Iris pigment epithelial cell (primary cell): ENCODE results near the gene ACSF2.

Experiments used
- DNase-seq: peaks from one replicate; pipeline ENCODE4 v3.0.0-alpha.2; 2011; ENCODE audit warnings: low read depth

ACSF2 gene

DNA sequence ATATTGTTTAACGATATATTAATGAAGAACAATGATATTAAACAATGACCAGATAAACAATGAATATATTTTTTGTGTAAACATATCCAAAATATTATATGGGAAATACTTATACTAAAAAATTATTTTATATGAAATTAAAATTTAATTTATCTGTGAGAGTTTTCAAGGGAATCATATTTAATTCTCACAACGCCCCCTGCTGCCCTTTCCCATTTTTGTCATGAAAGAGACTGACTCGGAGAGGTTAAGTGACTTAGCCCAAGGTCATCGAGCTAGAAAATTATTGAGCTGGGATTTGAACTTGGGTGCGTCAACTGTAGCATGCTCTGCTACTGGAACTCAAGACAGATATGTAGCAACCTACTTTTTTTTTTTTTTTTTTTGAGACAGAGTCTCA is 75.0 kb downstream of the ACSF2 start:
- peak; percentile 22 for DNase-seq

DNA sequence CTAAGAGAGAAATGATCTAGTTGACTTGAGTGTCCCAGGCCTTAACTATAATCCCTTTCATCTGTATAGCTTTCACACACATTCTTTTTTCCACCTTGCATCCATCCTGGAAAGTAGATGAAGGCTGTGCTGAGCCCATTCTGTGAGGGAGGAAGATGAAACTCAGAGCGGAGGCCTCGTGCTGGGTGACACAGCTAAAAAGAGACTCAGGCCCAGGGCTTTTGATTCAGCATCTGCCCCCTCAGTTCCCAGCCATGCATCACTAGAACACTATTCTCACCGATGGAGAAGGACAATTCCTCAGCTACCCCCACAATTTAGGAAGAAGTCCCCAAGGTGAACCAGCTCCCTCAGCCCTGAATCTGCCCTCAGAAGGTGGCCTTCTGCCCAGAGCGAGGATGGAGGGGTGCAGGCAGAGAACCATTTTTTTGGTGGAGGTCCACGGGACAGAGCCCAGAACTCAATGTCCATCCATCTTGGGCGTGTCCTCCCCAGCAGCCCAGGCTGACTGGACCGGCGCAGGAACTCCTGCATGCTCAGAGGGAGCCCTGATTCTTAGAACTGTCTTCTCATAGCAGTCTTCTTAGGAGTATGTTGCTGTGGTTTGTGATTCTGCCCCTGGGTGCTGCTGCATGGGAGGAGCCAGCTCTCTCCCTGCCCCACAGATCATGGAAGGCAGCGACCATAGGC is 76.4 kb downstream of the ACSF2 start:
- no peak for DNase-seq

DNA sequence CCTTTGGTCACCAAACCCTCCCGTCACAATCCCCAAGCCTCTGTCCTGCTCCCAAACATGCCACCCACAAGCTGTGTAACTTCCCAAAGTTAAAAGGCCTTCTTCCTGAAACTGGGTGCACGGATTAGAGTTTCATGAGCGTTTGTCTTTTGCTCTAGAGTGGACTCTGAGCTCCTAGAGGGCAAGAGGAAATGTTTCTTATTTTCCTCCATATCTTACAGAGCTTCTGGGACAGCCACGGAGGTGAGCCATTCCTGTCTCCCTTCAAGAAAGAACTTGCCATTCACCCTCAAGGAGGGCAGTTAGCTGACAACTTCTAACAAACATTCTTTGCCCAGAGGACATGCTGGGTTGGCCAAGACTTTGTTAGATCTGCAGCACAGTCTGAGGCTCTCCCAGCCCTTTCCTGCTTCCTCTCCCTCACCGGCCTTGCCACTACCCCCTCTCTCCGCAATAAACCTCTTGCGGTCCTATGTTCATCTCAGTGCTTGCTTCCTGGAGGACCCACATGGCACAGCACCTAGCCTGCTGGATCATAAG is 79.6 kb downstream of the ACSF2 start:
- DNase-seq: no peak

DNA sequence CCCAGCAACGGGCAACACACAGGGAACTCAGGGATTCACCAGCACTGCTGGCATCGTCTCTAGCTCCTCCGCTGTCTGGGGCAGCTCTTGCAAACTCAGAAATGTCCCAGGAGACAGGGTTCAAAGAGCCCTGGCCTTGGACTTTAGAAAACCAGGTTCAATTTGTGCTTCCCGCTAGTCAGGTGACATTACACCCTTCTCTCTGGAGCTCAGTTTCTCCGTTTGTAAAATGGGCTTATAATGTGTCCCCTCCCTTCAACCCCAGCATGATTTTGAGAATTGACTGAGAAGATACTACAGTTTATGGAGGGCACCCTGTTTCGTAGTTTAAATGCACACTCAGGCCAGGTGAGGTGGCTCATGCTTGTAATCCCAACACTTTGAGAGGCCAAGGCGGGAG is 80.3 kb downstream of the ACSF2 start:
- DNase-seq: no peak

DNA sequence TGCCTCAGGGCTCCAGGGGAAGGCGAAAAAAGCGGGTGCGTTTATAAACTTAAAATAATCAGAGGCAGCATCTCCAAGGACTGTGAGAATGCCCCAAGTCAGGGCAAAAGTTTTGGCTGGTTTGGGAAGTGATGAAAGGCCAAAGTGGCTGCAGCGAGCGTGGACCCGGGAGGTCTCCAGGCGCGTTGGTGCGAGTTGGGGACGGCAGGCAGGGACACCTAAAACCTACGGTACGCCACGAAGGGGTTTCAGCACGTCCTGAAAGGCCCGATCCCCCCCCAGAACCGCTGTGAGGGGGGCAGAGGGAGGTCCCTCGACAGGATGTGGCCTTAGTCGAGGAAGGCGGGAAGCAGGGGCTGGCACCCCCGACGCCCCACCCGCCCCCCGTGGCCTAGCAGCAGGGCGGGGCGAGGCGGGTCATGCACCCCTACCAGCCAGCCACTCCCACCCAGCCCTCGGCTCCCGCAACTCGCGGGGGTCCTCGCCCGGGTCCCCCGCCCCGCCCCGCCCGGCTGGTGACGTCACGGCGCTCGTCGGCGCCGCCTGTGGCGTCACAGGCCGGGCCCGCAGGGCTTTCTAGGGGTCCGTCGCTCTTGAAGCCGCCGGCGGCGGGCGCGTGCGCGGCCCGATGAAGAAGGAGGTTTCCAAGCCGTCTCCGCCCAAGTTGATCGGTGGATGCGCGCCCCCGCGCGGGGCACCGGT is 82.0 kb downstream of the ACSF2 start, which contains the start of gene MYCBPAP:
MYCBPAP (plus strand) TSS at position 569 of the 702 bp plus-strand sequence. CDS start 236 bp downstream, outside the sequence.
- peak; percentile 83 for DNase-seq

DNA sequence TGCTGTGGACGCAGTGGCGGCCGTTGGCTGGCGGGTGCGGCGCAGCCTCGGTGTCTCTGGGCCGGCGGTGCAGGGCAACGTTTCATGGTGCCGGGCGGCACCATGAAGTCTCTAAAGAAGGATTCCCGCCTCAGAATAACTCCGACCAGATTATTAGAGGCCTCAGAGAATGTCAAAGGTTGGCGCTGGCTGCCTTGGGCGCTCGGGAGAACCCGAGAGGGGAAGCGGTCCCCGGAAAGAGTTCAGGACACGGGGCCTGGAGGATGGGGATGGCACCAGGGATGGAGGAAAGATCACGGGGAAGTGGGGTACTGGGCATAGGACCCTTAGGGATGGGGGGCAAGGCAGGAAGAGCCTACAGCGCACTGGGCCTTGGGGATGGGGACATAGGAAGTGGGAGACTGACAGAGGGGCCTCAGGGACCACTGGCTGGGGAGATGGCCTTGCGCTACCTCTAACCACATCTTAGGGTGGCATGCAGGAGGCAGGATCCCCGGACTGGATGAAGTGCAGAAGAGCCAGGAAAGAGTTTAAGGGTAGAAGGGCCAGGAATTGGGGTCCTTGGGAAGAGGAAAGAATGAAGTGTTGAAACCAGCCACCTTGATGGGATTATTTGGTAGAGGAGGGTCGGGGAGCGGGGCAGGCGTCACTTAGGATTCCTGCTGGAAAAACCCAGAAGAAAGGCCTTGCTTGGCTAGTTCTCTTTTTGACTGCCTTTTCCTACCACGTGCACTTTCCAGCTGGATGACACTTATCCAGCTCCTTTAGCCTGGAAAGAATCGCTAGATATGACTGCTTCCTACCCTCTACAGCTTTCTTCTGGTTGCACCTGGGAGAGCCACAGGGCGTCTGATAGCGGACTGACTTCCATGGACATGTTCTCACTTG is 82.8 kb downstream of the ACSF2 start:
- DNase-seq: no peak

DNA sequence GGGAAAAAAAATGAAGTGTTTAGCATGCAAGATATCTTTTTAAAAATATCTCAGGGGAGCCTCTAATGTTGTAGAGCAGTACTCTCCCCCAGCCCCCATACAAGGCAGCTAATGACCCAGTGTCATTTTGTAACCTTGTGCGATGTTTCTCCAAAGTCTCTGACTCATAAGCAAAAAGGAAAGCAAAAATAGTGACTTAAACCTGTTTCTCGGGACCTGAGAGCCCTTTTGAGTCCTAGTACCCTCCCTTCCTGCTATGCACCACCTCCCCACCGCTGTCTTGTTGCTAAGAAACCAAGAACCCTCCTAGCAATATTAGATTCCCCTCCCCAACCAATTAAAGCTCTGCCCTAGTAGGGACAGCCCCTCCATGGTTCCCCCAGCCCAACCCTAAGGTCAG is 85.0 kb downstream of the ACSF2 start:
- peak; percentile 60 for DNase-seq

DNA sequence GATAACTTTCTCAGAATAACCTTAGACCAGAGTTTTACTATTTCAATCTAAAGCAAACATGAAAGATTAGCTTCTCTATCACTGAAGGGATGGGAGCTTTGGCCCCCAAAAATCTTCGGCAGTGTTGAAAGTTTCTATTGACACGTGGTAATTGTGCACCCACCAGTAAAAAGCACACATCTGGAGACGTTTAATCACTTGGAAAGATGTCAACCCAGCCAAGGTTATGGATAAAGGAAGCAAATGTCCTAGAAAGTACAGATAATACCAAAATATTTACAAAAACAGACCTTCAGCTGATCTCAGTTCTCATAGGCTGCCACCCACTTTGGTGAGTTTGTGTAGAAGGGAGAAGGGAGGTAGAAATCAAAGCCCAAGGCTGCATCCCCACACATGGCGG is 87.5 kb downstream of the ACSF2 start:
- DNase-seq: peak; percentile 16

DNA sequence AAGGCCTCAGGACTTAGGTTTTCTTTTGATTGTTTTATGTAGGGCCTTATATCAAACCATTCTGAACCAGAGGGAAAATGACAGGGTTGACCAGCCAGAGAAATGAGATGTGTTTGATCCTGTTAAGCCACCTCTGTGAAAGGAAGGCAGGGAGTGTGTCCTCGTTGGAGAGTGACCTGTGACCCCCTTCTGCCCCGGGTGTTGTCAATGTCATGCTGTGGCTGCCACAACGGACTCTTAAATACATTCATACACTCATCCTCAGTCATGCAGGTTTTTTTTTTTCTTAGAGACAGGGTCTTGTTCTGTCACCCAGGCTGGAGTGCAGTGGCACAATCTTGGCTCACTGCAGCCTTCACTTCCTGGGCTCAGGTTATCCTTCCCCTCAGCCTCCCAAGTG is 88.4 kb downstream of the ACSF2 start:
- DNase-seq: no peak

DNA sequence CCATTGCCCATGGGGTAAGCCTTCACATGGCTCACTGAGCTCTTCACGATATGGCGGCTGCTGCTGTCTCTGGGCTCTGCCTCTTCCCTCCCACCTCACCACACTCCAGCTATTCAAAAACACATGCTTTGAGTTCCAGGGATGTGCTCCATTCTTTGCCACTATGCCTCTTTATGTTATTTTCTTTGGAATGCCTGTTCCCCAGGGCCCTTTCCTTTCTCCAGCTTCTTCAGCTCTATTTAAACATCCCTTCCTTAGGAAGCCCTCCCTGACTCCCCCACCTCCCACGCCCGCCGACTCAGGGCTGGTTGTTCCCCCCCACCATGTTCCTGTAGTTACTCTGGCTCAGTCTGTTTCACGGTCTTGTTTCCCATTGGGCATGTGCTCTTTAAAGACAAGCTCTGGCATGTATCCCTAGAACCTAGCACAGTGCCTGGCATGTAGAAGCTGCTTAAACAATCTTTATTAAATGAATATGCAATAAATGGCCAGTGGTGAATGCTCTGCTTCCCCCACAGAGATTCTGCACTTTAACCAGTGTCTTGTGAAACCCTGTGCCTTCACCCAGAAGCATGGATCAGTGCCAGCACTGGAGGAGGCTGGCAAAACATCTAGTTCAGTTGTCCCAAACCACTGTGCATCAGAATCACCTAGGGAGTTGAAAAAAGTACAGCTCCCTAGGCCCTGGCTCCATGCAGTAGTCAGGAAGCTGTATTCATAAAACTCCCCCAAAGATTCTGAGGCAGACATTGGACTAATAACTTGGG is 89.1 kb downstream of the ACSF2 start:
- DNase-seq: peak; percentile 31

DNA sequence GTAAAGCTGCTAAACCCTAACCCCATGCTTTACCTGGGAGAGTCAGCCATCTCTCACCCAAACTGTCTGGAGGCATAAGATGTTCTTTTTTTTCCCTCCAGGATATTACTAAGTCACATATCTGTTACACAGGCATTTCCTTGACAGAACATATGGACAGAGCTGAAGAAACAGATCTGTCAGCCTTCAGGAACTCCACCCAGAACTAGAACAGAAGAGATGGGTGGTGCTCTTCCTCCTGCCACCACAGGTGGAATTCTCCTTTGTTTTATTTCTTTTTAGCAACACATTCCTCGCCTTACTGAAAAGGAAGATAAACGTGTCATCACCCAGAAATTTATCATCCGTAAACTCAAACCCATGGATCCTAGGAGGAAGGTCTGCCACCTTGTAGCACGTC is 91.0 kb downstream of the ACSF2 start:
- DNase-seq: no peak

DNA sequence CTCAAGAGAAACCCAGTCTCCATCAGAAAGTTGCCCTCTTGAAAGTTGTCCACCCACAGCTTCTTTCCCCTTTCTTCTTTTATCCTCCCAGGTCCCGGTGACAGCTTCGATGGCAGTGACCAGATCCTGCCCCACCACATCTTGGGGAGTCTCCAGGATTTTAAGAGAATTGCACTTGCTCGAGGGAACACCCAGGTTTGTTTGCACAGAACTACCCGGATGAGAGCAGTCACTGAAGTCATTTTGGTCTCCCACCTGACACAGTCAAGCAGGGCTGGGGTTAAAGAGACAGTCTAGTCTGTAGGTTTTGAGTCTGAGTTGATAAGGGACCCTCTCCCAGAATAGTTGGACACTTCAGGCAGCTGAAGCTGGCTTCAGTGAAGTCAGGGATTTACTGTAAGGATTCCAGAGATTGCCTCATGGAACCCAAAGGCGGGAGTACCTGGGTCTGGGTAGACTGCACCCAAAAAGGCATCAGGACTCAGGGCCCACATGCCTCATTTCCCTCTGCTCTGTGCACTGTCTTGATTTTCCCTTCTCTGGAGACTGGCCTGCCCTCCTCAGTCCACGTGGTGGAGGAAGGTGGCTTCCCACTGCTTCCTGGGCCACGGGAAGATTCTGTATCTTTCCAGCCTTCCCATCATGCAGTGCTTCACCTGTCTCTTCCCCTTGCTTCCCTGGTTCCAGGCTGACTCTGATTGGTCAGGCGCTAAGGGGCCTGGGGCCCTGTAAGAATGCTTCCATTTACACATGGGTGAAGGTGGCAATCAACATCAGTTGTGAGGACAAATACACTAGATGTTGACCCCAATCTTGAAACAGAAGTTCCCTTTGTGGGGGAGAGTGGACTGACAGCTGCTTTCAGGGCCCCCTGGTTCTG is 91.7 kb downstream of the ACSF2 start:
- no peak for DNase-seq

DNA sequence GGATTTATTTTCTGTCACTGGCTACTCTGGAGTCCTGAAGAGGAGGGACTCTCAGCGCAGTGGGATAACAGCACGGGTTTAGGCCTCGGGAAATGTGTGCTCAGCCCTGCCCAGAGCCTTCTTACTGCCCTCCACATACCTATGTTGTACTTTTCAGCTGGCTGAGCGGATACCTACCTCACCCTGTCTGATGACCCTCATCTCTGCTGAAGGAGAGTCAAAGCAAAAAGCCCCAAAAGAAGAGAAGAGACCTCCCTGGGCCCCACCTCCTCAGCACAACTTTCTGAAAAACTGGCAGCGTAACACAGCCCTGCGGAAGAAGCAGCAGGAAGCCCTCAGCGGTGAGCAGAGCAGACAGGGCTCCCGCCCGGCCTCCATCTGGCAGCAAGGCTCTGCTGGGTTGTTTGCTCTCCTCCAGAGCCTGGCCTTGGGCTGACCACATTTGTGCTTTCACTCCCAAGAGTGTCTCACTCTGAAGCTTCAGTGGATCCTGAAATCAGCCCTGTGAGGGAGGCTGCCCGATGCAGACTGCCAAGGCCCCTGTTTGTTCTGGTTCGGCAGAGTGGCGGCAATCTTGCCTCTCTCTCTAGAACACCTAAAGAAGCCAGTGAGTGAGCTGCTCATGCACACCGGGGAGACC is 92.5 kb downstream of the ACSF2 start:
- DNase-seq: peak; percentile 49

DNA sequence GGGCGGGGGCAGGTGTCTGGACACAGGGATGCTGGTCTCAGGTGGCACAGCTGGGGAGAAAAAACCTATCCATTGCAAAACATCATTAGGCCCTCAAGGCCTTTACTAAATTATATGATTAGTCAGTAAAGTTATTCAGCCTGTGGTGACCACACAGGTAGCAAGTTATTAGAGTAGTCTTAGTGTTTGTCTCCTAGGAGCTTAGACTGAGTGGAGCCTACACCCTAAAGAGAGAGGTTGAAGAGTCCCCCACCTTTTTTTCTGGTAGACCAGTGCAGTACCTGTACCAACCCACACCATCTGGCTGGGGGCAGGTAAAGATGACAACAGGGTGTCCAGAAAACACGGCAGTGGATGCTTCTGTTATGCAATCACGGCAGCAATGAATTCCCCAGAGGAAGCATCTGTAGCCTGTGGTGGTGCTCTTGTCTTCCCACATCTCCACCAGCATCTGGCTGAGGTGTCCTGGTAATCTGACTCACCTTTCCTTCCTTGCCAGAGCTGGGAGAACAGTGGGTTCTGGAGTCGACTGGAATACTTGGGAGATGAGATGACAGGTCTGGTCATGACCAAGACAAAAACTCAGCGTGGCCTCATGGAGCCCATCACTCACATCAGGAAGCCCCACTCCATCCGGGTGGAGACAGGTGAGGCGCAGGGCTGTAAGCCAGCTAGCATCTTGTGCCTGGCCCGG is 93.3 kb downstream of the ACSF2 start:
- DNase-seq: no peak

DNA sequence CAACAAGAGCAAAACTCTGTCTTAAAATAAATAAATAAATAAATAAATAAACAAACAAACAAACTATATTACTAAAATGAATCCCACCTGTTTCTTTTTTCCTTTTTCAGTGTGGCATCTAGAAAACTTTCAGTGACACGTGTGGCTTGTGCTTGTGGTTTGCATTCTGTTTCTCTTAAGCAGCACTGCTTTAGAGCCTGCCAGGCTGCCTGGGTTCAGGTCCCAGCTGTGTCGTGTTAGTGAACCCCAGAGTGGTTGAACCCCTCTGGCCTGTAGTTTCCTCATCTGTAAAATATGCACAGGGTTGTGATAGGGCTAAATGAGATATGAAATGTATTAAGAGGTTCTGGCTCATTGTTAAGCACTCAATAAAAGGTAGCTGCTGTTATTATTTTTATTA is 94.5 kb downstream of the ACSF2 start:
- no peak for DNase-seq

DNA sequence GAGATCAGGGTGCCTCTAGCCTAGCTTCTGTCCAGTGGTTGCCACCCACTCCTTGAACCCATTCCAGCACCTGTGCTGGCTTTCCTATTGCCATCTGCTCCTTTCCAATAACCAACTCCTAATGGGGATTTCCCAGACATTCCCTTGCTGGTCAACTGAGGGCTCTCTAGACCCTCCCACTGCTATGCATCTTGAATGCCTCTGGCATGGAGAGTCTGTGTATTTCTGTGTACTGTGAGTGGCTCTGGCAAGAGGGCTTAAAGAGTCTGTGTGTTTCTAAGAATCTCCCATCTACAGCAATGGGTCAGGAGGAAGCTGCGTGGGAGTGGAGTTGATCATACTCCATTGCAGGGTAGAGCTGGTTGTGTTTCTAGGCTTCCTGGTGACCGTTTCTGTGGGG is 95.5 kb downstream of the ACSF2 start:
- DNase-seq: no peak

DNA sequence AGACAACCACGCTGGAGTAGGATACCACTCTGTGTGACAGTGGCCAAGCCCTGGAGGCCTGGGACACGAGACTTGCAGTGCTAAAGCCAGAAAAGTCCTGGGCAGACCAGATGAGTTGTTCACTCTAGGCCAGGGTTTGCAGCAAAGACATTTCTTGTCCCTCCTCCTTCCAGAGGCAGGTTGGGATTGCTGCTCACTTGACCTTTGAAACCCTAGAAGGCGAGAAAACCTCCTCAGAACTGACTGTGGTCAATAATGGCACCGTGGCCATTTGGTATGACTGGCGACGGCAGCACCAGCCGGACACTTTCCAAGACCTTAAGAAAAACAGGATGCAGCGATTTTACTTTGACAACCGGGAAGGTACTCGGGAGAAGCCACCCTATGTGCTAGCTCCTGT is 96.7 kb downstream of the ACSF2 start:
- no peak for DNase-seq

DNA sequence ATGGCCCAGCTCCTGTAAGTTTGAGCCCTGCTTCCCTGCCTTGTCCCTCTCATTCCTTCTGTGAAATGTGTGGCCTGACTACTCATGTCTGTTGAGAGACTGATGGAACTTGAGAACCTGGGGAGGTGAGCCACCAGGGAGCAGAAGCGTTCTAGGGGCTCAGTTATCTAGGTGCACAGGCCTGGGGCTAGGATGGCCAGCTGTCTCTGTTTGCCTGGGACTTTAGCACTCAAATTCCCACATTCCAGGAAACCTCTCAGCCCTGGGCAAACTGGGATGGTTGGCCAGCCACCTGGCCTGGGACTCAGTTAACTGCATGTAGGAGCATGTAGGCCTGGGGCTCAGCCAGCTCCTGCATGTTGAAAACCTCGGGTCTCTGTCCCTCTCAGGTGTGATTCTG is 97.2 kb downstream of the ACSF2 start:
- no peak for DNase-seq
